A549 (cell line): ENCODE results near the gene SBNO1. TPM values are rescaled to one million over a fixed set of nuclear protein-coding genes. Genes with fewer than 3 reads are reported as not detected.
A peak's percentile ranks its signal among the peaks of the same experiment; 100 is the strongest.
"Not testable (repeated sequence)": the region's sequence is repeated elsewhere in the genome, so short reads cannot be mapped to it uniquely, and the experiment has no call there.

ENCODE experiments used
- ATAC-seq, 2 experiments: fragments of 200-7000 bp in 1 of 2; fragments of >200 bp in 1 of 2; cut with Nextera tagmentation in 1 of 2; cut with Tn5 transposase in 1 of 2; 3 replicates each; pipeline versions ENCODE4 v1.8.0 to v1.9.1; 2018 to 2020; ENCODE audit warnings: mild to moderate bottlenecking in 1 of 2, moderate library complexity in 1 of 2
- CTCF ChIA-PET: fragments of 300-600 bp; sonication (Branson Sonifier 250); formaldehyde crosslinking; extraction: SDS; loops from one replicate; lab custom pipeline; 2021; ENCODE audit warnings: antibody characterized with exemption, inconsistent platforms; lab: Yijun Ruan, JAX
- POLR2A ChIA-PET: fragments of 350-600 bp; formaldehyde crosslinking; extraction: SDS; loops from one replicate; lab custom pipeline; 2021; ENCODE audit warnings: antibody characterized with exemption, inconsistent platforms; lab: Yijun Ruan, JAX
- DNase-seq, 2 experiments: peaks; one replicate each; pipeline versions ENCODE4 v3.0.0 to v3.0.0-alpha.2; 2011 to 2016; ENCODE audit warnings: low read depth in 1 of 2, low spot score in 1 of 2
- FAIRE-seq: peaks from 2 replicates; lab custom pipeline; 2011; peaks lifted over from hg19 to GRCh38; lab: Jason Lieb, UNC
- H3K27ac ChIP-seq, 2 experiments: fragments of >200 bp; sonication (Bioruptor Twin); formaldehyde crosslinking; 3 replicates each; pipeline ENCODE4 v1.5.1; 2016 to 2017
- H3K4me1 ChIP-seq: fragments of >200 bp; sonication (Bioruptor Twin); formaldehyde crosslinking; 3 replicates; pipeline ENCODE4 v1.6.1; 2016
- H3K4me2 ChIP-seq: fragments of >200 bp; sonication (Bioruptor Twin); formaldehyde crosslinking; 3 replicates; pipeline ENCODE4 v1.6.1; 2016
- H3K4me3 ChIP-seq: fragments of >200 bp; sonication (Bioruptor Twin); formaldehyde crosslinking; 3 replicates; pipeline ENCODE4 v1.5.1; 2016
- H3K9me3 ChIP-seq: fragments of >200 bp; sonication (Bioruptor Twin); formaldehyde crosslinking; 3 replicates; pipeline ENCODE4 v1.6.1; 2016
- CEBPB ChIP-seq, 2 experiments: fragments of >200 bp in 1 of 2; sonication (Bioruptor Twin) in 1 of 2; formaldehyde crosslinking in 1 of 2; IDR thresholded peaks; 2 replicates each; pipeline ENCODE4 v1.6.1; 2012 to 2016
- CHD4 ChIP-seq: fragments of 200-600 bp; sonication (generic); IDR thresholded peaks from 2 replicates; pipeline ENCODE4 v1.6.1; 2016; ENCODE audit warnings: antibody characterized with exemption, mild to moderate bottlenecking, borderline replicate concordance
- E2F6 ChIP-seq: IDR thresholded peaks from 2 replicates; pipeline ENCODE4 v1.6.1; 2012; ENCODE audit warnings: low read depth, borderline replicate concordance
- HES2 ChIP-seq: fragments of >200 bp; sonication (Bioruptor Twin); formaldehyde crosslinking; IDR thresholded peaks from 2 replicates; pipeline ENCODE4 v1.6.1; 2016
- JUN ChIP-seq, 2 experiments: fragments of >200 bp; sonication (Bioruptor Twin); formaldehyde crosslinking; IDR thresholded peaks; 2 replicates in 1 of 2; 3 replicates in 1 of 2; pipeline ENCODE4 v1.6.1; 2016 to 2017
- MAFK ChIP-seq: fragments of 450-650 bp; IDR thresholded peaks from 2 replicates; pipeline ENCODE4 v1.6.1; 2014; ENCODE audit not compliant: partially characterized antibody
- POLR2A ChIP-seq: IDR thresholded peaks from 2 replicates; pipeline ENCODE4 v1.6.1; 2012; ENCODE audit warnings: mild to moderate bottlenecking, low read length
- RAD21 ChIP-seq, 2 experiments: fragments of >200 bp in 1 of 2; sonication (Bioruptor Twin) in 1 of 2; formaldehyde crosslinking in 1 of 2; IDR thresholded peaks in 1 of 2; conservative IDR thresholded peaks in 1 of 2; 2 replicates in 1 of 2; 3 replicates in 1 of 2; pipeline ENCODE4 v1.6.1; 2012 to 2018; ENCODE audit warnings: inconsistent platforms in 1 of 2
- RFX5 ChIP-seq: fragments of 450-650 bp; IDR thresholded peaks from 2 replicates; pipeline ENCODE4 v1.7.1; 2014; ENCODE audit warnings: antibody characterized with exemption, mild to moderate bottlenecking, moderate library complexity
- WGBS: methylation state at CpG from one replicate; pipeline ENCODE4 v1.1.6; 2017; ENCODE audit errors: missing lambda C conversion rate; 5-methylcytosine and 5-hydroxymethylcytosine counted together
- polyA plus RNA-seq, 4 experiments: library from polyadenylated mRNA; depleted of rRNA in 3 of 4; stranded (reverse); fragments of >200 nt; fragmentation: RNase III in 1 of 4; extraction: RNeasy Plus Mini Kit Qiagen cat#74134 plus additional on column Dnase treatment in 1 of 4; gene quantifications; 2 replicates in 3 of 4; 3 replicates in 1 of 4; pipeline ENCODE4 v1.2.3, GENCODE V29; 2011 to 2017
- TF ChIP-seq, protein P1 (sequence below): fragments of >200 bp; sonication (Bioruptor Twin); formaldehyde crosslinking; IDR thresholded peaks from 3 replicates; pipeline ENCODE4 v1.5.1; 2016

The SBNO1 gene
- polyA plus RNA-seq, 2 of the 4 experiments (the other 2 are of a cell fraction), result 25.9 to 35.7 TPM

GRCh38 chr12:123388951-123389559 is 24.4 kb upstream of the SBNO1 start:
- POLR2A ChIA-PET, result interaction anchor here (1.8 kb wide), 1 partner anchor 24 kb away, joined by 8 read pairs; the partner anchor contains the start of gene SBNO1
- CTCF ChIA-PET, result no interaction called here
- no peak for FAIRE-seq
- Histone ChIP-seq H3K9me3 (no peaks in the 10 kb centered on the region), H3K4me3 (peak overlapping the region; percentile 89), H3K27ac (peak overlapping the region; percentile 90 to 99), H3K4me2 (peak overlapping the region; percentile 90), H3K4me1 (peaks cover 28% of the 10 kb centered on the region)
- no CpG with 5 or more reads among the region's 102 CpGs for WGBS
- ATAC-seq, result peak in 1 of 2 experiments; percentile 35; a peak in 3 of 6 replicates
- TF ChIP-seq POLR2A (peak; percentile 36; the same call in 1 of the 2 replicates), CHD4 (no peak), CEBPB (IDR thresholded peaks at IDR 0.05) (no peak)
- DNase-seq, result no peak

DNA sequence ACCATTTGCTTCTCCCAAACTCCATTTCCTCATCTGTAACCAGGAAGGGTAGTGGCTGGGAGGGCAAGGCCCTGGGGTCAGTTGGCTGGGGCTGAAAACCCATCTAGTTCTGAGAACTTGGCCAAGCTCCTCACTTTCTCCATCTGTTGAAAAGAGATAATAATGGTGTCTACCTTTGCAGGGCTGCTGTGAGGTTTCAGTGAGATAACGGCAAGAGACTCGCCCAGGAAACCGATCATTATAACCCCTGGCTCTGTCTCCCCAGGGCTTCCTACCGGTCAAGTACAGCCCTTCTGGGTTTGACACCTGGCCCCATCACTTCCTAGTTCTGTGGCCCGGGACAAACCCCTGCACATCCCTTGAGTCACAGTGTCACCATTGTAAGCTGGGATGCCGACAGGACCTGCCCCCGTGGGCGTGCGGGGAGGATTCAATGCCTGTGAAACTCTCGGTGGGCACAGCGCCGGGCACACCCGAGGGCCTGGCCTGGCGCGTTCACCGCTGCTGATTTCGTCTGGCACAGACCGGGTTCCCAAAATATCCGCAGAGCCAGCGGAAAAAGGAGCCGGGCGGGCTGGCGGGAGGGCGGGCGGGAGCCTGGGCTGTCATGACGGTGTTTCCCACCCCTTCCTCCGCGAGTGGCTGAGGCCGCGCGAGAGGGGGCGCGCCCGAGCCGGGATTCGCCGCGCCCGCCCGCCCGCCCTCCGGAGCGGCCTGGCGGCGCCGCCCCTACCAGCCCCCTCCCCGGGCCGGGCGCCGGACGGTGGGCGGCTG is 23.7 kb upstream of the SBNO1 start:
- FAIRE-seq (no peak), ATAC-seq (peak; percentile 44 to 64), DNase-seq (peak; percentile 68 to 87)
- TF ChIP-seq RFX5, result peak; percentile 57; the same call in 1 of the 2 replicates
- no peak for TF ChIP-seq E2F6
- TF ChIP-seq, protein P1, sequence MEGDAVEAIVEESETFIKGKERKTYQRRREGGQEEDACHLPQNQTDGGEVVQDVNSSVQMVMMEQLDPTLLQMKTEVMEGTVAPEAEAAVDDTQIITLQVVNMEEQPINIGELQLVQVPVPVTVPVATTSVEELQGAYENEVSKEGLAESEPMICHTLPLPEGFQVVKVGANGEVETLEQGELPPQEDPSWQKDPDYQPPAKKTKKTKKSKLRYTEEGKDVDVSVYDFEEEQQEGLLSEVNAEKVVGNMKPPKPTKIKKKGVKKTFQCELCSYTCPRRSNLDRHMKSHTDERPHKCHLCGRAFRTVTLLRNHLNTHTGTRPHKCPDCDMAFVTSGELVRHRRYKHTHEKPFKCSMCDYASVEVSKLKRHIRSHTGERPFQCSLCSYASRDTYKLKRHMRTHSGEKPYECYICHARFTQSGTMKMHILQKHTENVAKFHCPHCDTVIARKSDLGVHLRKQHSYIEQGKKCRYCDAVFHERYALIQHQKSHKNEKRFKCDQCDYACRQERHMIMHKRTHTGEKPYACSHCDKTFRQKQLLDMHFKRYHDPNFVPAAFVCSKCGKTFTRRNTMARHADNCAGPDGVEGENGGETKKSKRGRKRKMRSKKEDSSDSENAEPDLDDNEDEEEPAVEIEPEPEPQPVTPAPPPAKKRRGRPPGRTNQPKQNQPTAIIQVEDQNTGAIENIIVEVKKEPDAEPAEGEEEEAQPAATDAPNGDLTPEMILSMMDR, result 0 out of 3 replicates have a peak, but pooled peaks have one; percentile 15
- peak in 1 of 2 experiments; percentile 27; a peak in 1 of 5 replicates for TF ChIP-seq JUN (IDR thresholded peaks at IDR 0.05)
- TF ChIP-seq RAD21 (conservative IDR thresholded peaks at IDR 0.05 in 1 of 2, IDR thresholded peaks at IDR 0.05 in 1 of 2), result peak in 1 of 2 experiments; percentile 28; a peak in 1 of 5 replicates
- Histone ChIP-seq H3K4me2 (peak overlapping the region; percentile 90), H3K9me3 (no peaks in the 10 kb centered on the region), H3K4me1 (peaks cover 28% of the 10 kb centered on the region), H3K27ac (peak overlapping the region; percentile 90 to 99), H3K4me3 (peak overlapping the region; percentile 89)
- ChIA-PET CTCF (interaction anchor here (0.9 to 1.6 kb wide), 4 partner anchors 8 to 195 kb away, joined by 3 to 6 read pairs (median 3); no protein-coding TSS in a partner anchor), POLR2A (interaction anchor here (1.8 kb wide), 1 partner anchor 23 kb away, joined by 8 read pairs; the partner anchor contains the start of gene SBNO1)
- 5% methylated on average over 22 of the region's 52 CpGs for WGBS

- peak overlapping the region; percentile 90 to 99; a peak in 4 of 6 replicates for H3K27ac ChIP-seq
- DNase-seq (no peak), FAIRE-seq (no peak), ATAC-seq (no peak)
- peaks cover 30% of the 10 kb centered on the region for H3K4me1 ChIP-seq
- TF ChIP-seq MAFK (peak; percentile 28), HES2 (no peak)
- CTCF ChIA-PET, result interaction anchor here (0.9 to 1.6 kb wide), 6 partner anchors 9 to 196 kb away, joined by 3 to 6 read pairs (median 3); no protein-coding TSS in a partner anchor
- POLR2A ChIA-PET, result interaction anchor here (1.8 kb wide), 1 partner anchor 22 kb away, joined by 8 read pairs; the partner anchor contains the start of gene SBNO1
- peak overlapping the region; percentile 90 for H3K4me2 ChIP-seq
- no peaks in the 10 kb centered on the region for H3K9me3 ChIP-seq
- H3K4me3 ChIP-seq, result peak overlapping the region; percentile 89; the same call in 2 of the 3 replicates
- WGBS, result 85% methylated on average over 8 of the region's 8 CpGs
Observed at GRCh38 chr12:123387508-123388176, 23.0 kb upstream of the SBNO1 start.

DNA sequence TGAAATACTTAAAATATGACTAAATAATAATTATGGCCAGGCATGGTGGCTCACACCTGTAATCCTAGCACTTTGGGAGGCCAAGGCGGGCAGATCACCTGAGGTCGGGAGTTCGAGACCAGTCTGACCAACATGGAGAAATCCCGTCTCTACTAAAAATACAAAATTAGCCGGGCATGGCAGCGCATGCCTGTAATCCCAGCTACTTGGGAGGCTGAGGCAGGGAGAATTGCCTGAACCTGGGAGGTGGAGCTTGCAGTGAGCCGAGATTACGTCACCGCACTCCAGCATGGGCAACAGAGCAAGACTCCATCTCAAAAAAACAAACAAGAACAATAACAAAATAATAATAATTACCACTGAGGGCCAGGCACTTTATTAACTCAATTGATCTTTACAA is 20.9 kb upstream of the SBNO1 start:
- TF ChIP-seq CEBPB (IDR thresholded peaks at IDR 0.05), result peak in 1 of 2 experiments; percentile 37; a peak in 1 of 4 replicates
- not testable (repeated sequence) for DNase-seq, FAIRE-seq, ATAC-seq, H3K9me3 ChIP-seq
- 95% methylated on average over 9 of the region's 9 CpGs for whole genome bisulfite sequencing
- ChIA-PET CTCF (interaction anchor here (0.6 to 4.5 kb wide), 5 partner anchors 17 to 195 kb away, joined by 3 to 25 read pairs (median 3); no protein-coding TSS in a partner anchor), POLR2A (interaction anchor here (0.6 to 2.9 kb wide), 3 partner anchors 9 to 422 kb away, joined by 3 to 71 read pairs (median 6); partner anchors contain the start of gene SBNO1)
- Histone ChIP-seq H3K27ac (peak overlapping the region; percentile 63 to 93; a peak in 5 of 6 replicates), H3K4me1 (peaks cover 34% of the 10 kb centered on the region), H3K4me3 (0 out of 3 replicates have a peak overlapping the region, but pooled peaks have one; percentile 60), H3K4me2 (peak overlapping the region; percentile 69)
